Psoas muscle (tissue), 8 donors: Measurements from ENCODE around the gene CBFA2T2. TPM values are rescaled to one million over a fixed set of nuclear protein-coding genes. Genes with fewer than 3 reads are reported as not detected.

Source experiments
- ATAC-seq, 4 donors: fragments of 200-7000 bp; cut with Tn5 transposase; one replicate each; pipeline ENCODE4 v1.9.1; 2020; ENCODE audit warnings: moderate library complexity in 3 of 4, mild to moderate bottlenecking in 2 of 4
- DNase-seq, 2 donors: peaks; one replicate each; pipeline ENCODE4 v3.0.0-alpha.2; 2020
- H3K27ac ChIP-seq: fragments of 200-600 bp; one replicate; pipeline ENCODE4 v1.8.0; 2022
- H3K27me3 ChIP-seq, 3 donors: fragments of 200-600 bp in 1 of 3; one replicate each; pipeline versions ENCODE4 v1.6.1 to v1.8.0; 2013 to 2022; ENCODE audit warnings: low read length in 2 of 3, mild to moderate bottlenecking in 2 of 3, moderate library complexity in 1 of 3; ENCODE audit not compliant: insufficient read depth in 3 of 3
- H3K36me3 ChIP-seq, 2 donors: fragments of 200-600 bp in 1 of 2; one replicate each; pipeline versions ENCODE4 v1.6.1 to v1.8.0; 2013 to 2022; ENCODE audit warnings: low read depth in 1 of 2, mild to moderate bottlenecking in 1 of 2, moderate library complexity in 1 of 2; ENCODE audit not compliant: insufficient read depth in 1 of 2
- H3K4me1 ChIP-seq: fragments of 200-600 bp; one replicate; pipeline ENCODE4 v1.8.0; 2022
- H3K4me3 ChIP-seq: fragments of 200-600 bp; one replicate; pipeline ENCODE4 v1.8.0; 2022; ENCODE audit warnings: mild to moderate bottlenecking
- H3K9me3 ChIP-seq: fragments of 200-600 bp; one replicate; pipeline ENCODE4 v1.8.0; 2022
- CTCF ChIP-seq: fragments of 200-600 bp; IDR thresholded peaks from one replicate; pipeline ENCODE4 v1.8.0; 2022; ENCODE audit warnings: antibody characterized with exemption
- WGBS, 3 donors: extraction: QIAGEN DNeasy Blood & Tissue Kit; methylation state at CpG; one replicate each; pipeline versions ENCODE4 v1.1.6 to v1.1.7; 2013; 5-methylcytosine and 5-hydroxymethylcytosine counted together
- intact Hi-C, 2 donors: fragments of 100-400 bp; cut with DNase I; formaldehyde crosslinking; loops; one replicate each; pipeline versions ENCODE4 v1.11.0 to v1.14.2; 2022
- polyA plus RNA-seq, 3 donors: library from polyadenylated mRNA; stranded (reverse); fragments of 200-250 nt; gene quantifications; one replicate each; pipeline ENCODE4 v1.2.3, GENCODE V29; 2013
- total RNA-seq, 4 donors: library from RNA; stranded (reverse); fragmentation: NEBNext Ultra II Directional in 2 of 4; extraction: Animal tissue kit (Norgen Biotek cat#: 25700) in 2 of 4; gene quantifications; one replicate each; pipeline versions ENCODE4 v1.2.1 to v1.2.4, GENCODE V29; 2021 to 2023
- donor health status: healthy with polysubstance abuse.
- donor health status: DM: no; HTN: no; CAD: no; lungs with moderate emphysema.
- donor health status: Bipolar disorder and iron deficiency.
- donor health status: healthy.
- donor health status: DM: yes; HTN: yes; CAD: no.
- donor health status: DM: no; HTN: no; CAD: no.
- donor health status: DM: no; HTN: no; CAD: no.
- donor health status: DM: yes; HTN: yes; CAD: no.

The CBFA2T2 gene
- total and polyA plus RNA-seq, 7 donors = 3.8 to 9.3 (median 7.0) TPM

DNA sequence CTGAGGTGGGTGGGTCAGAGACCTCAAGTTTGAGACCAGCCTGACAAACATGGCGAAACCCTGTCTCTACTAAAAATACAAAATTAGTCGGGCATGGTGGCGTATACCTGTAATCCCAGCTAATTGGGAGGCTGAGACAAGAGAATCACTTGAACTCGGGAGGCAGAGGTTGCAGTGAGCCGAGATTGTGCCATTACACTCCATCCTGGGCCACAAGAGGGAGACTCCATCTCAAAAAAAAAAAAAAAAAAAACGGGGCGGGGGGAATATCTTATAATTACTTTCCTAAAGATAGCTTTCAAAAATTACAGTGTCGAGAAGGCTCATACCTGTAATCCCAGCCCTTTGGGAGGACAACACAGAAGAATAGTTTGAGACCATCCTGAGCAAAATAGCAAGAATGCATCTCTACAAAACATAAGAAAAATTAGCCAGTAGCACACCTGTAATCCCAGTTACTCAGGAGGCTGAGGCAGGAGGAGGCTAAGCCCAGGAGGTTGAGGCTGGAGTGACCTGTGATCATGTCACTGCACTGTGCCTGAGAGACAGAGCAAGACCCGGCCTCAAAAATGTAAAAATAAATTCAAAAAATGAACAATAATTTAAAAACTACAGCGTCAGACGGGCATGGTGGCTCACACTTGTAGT, 25.8 kb downstream of the CBFA2T2 start:
- TF ChIP-seq CTCF = no peak
- Histone ChIP-seq H3K36me3 (no peaks in the 10 kb centered on the region), H3K4me3 (no peak overlapping the region), H3K9me3 (no peaks in the 10 kb centered on the region), H3K4me1 (peaks cover 18% of the 10 kb centered on the region), H3K27me3 (no peaks in the 10 kb centered on the region), H3K27ac (no peak overlapping the region)
- intact Hi-C loops = no loop called here
- WGBS, 3 donors = 89 to 92% (median 92%) methylated on average over 11 of the region's 11 CpGs
- no peak for DNase-seq
- no peak for ATAC-seq

- ATAC-seq = no peak
- WGBS, 3 donors = 44 to 65% (median 59%) methylated on average over 1 of the region's 1 CpG
- H3K4me3 ChIP-seq = no peak overlapping the region
- TF ChIP-seq CTCF = no peak
- H3K4me1 ChIP-seq = peaks cover 19% of the 10 kb centered on the region
- H3K9me3 ChIP-seq = no peaks in the 10 kb centered on the region
- H3K36me3 ChIP-seq = no peaks in the 10 kb centered on the region
- no peak overlapping the region for H3K27ac ChIP-seq
- intact Hi-C loops = no loop called here
- no peak for DNase-seq
- H3K27me3 ChIP-seq = no peaks in the 10 kb centered on the region
Measured at GRCh38 chr20:33516882-33517281, 27.0 kb downstream of the CBFA2T2 start.

- Histone ChIP-seq H3K27ac (no peak overlapping the region), H3K4me3 (no peak overlapping the region), H3K36me3 (no peaks in the 10 kb centered on the region), H3K27me3 (no peaks in the 10 kb centered on the region), H3K4me1 (peaks cover 14% of the 10 kb centered on the region), H3K9me3 (no peaks in the 10 kb centered on the region)
- WGBS, 3 donors = 68 to 83% (median 77%) methylated on average over 5 of the region's 5 CpGs
- intact Hi-C loops = no loop called here
- TF ChIP-seq CTCF = no peak
- ATAC-seq (no peak), DNase-seq (no peak)
Measured at GRCh38 chr20:33518071-33518470, 28.2 kb downstream of the CBFA2T2 start.

DNA sequence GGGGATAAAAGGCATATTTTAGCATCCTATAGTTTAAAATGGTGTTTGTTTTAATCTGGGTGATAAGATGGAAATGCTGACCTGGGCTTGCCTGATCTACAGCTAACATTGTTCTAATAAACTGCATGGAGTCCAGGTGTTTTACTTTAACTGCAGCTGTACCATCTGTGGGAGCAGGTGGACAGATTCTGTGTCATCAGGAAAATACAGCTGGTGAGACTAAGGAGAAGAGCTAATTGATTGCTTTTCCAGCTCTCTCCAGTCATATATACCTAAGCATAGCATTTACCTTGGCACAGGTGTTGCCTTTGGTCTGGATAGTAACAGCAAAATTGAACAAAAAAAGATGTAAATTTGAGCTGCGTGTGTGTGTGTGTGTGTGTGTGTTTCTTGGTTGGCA, 31.6 kb downstream of the CBFA2T2 start:
- Histone ChIP-seq H3K27ac (no peak overlapping the region), H3K4me1 (peaks cover 14% of the 10 kb centered on the region), H3K36me3 (peaks cover 0 to 6% of the 10 kb centered on the region in 2 donors), H3K9me3 (no peaks in the 10 kb centered on the region), H3K27me3 (no peaks in the 10 kb centered on the region), H3K4me3 (no peak overlapping the region)
- TF ChIP-seq CTCF = no peak
- ATAC-seq = no peak
- intact Hi-C loops = no loop called here
- DNase-seq = no peak
- WGBS, 3 donors = 69 to 76% (median 70%) methylated on average over 1 of the region's 1 CpG

- Histone ChIP-seq H3K27ac (no peak overlapping the region), H3K27me3 (no peaks in the 10 kb centered on the region), H3K4me3 (no peak overlapping the region), H3K36me3 (peaks cover 0 to 6% of the 10 kb centered on the region in 2 donors), H3K9me3 (no peaks in the 10 kb centered on the region), H3K4me1 (peaks cover 9% of the 10 kb centered on the region)
- no peak for TF ChIP-seq CTCF
- intact Hi-C loops = no loop called here
- 75 to 81% (median 79%) methylated on average over 3 of the region's 3 CpGs for WGBS, 3 donors
- ATAC-seq (no peak), DNase-seq (no peak)
Measured at GRCh38 chr20:33522256-33522820, 32.4 kb downstream of the CBFA2T2 start.
